H1 (cell line): Measurements from ENCODE around the gene ANAPC16. TPM values are rescaled to one million over a fixed set of nuclear protein-coding genes. Genes with fewer than 3 reads are reported as not detected.

ENCODE experiments used
- CTCF ChIA-PET: fragments of 300-600 bp; sonication (Branson Sonifier 250); formaldehyde crosslinking; loops from one replicate; lab custom pipeline; 2021; ENCODE audit not compliant: partially characterized antibody; lab: Charles Lee
- POLR2A ChIA-PET: fragments of 300-600 bp; sonication (Branson Sonifier 250); formaldehyde crosslinking; loops from one replicate; lab custom pipeline; 2021; ENCODE audit warnings: inconsistent platforms; ENCODE audit not compliant: partially characterized antibody; lab: Charles Lee
- DNase-seq, 2 experiments: peaks; one replicate each; pipeline versions ENCODE4 v3.0.0 to v3.0.0-alpha.2; 2010 to 2022; ENCODE audit warnings: low spot score in 2 of 2, low read depth in 1 of 2, mixed read lengths in 1 of 2
- FAIRE-seq: peaks from 2 replicates; lab custom pipeline; 2011; peaks lifted over from hg19 to GRCh38; lab: Jason Lieb, UNC
- H2AFZ ChIP-seq: 2 replicates; pipeline ENCODE4 v1.8.1; 2012; ENCODE audit warnings: low read length, inconsistent platforms
- H2AK5ac ChIP-seq: 2 replicates; pipeline ENCODE4 v1.6.1; 2013; ENCODE audit warnings: low read depth, low read length
- H2BK120ac ChIP-seq: replicated peaks from 2 replicates; pipeline ENCODE3; 2013; ENCODE audit warnings: low read depth, low read length, inconsistent platforms
- H2BK12ac ChIP-seq: 2 replicates; pipeline ENCODE4 v1.6.1; 2013; ENCODE audit warnings: low read depth, low read length
- H2BK15ac ChIP-seq: 2 replicates; pipeline ENCODE4 v1.6.1; 2013; ENCODE audit warnings: low read length
- H2BK20ac ChIP-seq: 2 replicates; pipeline ENCODE4 v1.6.1; 2013; ENCODE audit warnings: low read length
- H2BK5ac ChIP-seq: 2 replicates; pipeline ENCODE4 v1.6.1; 2013; ENCODE audit warnings: low read depth, low read length
- H3K14ac ChIP-seq: 2 replicates; pipeline ENCODE4 v1.6.1; 2013; ENCODE audit warnings: inconsistent platforms; ENCODE audit not compliant: insufficient read length
- H3K18ac ChIP-seq: 2 replicates; pipeline ENCODE4 v1.6.1; 2013; ENCODE audit warnings: low read length; ENCODE audit errors: extremely low read depth
- H3K23ac ChIP-seq: 2 replicates; pipeline ENCODE4 v1.6.1; 2013; ENCODE audit warnings: inconsistent platforms; ENCODE audit not compliant: insufficient read length
- H3K23me2 ChIP-seq: 2 replicates; pipeline ENCODE4 v1.6.1; 2013; ENCODE audit warnings: low read depth, low read length
- H3K27ac ChIP-seq: 2 replicates; pipeline ENCODE4 v1.6.1; 2011; ENCODE audit warnings: low read depth, low read length, inconsistent platforms
- H3K27me3 ChIP-seq, 4 experiments: replicated peaks in 1 of 4; 1 replicate in 1 of 4; 2 replicates in 3 of 4; pipeline versions ENCODE4 v1.6.1 to v1.8.1; 2011 to 2013; ENCODE audit warnings: low read length in 3 of 4, mild to moderate bottlenecking in 3 of 4, inconsistent platforms in 2 of 4, mixed read lengths in 2 of 4, moderate library complexity in 1 of 4; ENCODE audit not compliant: control insufficient read depth in 3 of 4, insufficient read depth in 3 of 4; ENCODE audit errors: extremely low read depth in 1 of 4
- H3K36me3 ChIP-seq, 4 experiments: 2 replicates each; pipeline versions ENCODE4 v1.6.1 to v1.8.1; 2011 to 2013; ENCODE audit warnings: mild to moderate bottlenecking in 4 of 4, low read length in 3 of 4, moderate library complexity in 2 of 4, control low read depth in 1 of 4, inconsistent platforms in 1 of 4; ENCODE audit not compliant: insufficient read depth in 4 of 4, control insufficient read depth in 2 of 4
- H3K4ac ChIP-seq: replicated peaks from 2 replicates; pipeline ENCODE3; 2013; ENCODE audit warnings: low read length, low read depth, mixed read lengths, inconsistent platforms; ENCODE audit not compliant: insufficient read length
- H3K4me1 ChIP-seq, 4 experiments: replicated peaks in 1 of 4; 1 replicate in 1 of 4; 2 replicates in 3 of 4; pipeline versions ENCODE4 v1.6.1 to v1.8.1; 2011 to 2013; ENCODE audit warnings: low read length in 3 of 4, inconsistent platforms in 2 of 4, mixed read lengths in 1 of 4; ENCODE audit not compliant: insufficient read depth in 4 of 4, control insufficient read depth in 3 of 4
- H3K4me2 ChIP-seq, 2 experiments: 2 replicates each; pipeline versions ENCODE4 v1.6.1 to v1.8.1; 2011 to 2013; ENCODE audit warnings: low read depth in 2 of 2, low read length in 2 of 2, control low read depth in 1 of 2, inconsistent platforms in 1 of 2, mild to moderate bottlenecking in 1 of 2; ENCODE audit not compliant: insufficient read depth in 1 of 2
- H3K4me3 ChIP-seq, 4 experiments: fragments of 200-600, 300-600 bp in 1 of 4; sonication (generic), shearing (Covaris generic), sonication (Bioruptor Twin) in 1 of 4; 2 replicates each; pipeline versions ENCODE4 v1.5.1 to v1.8.1; 2011 to 2016; ENCODE audit warnings: low read length in 4 of 4, low read depth in 3 of 4, control low read depth in 2 of 4, inconsistent platforms in 2 of 4, mild to moderate bottlenecking in 2 of 4, mixed read lengths in 1 of 4, moderate library complexity in 1 of 4; ENCODE audit not compliant: insufficient read depth in 2 of 4; ENCODE audit errors: extremely low read depth in 1 of 4
- H3K56ac ChIP-seq: replicated peaks from 2 replicates; pipeline ENCODE3; 2013; ENCODE audit warnings: low read depth, mild to moderate bottlenecking, mixed read lengths, low read length, inconsistent platforms; ENCODE audit not compliant: insufficient read length
- H3K79me1 ChIP-seq: 2 replicates; pipeline ENCODE4 v1.6.1; 2013; ENCODE audit warnings: low read depth, low read length, control low read depth
- H3K79me2 ChIP-seq, 2 experiments: 2 replicates each; pipeline versions ENCODE4 v1.6.1 to v1.8.1; 2012 to 2013; ENCODE audit warnings: low read length in 2 of 2, mild to moderate bottlenecking in 2 of 2, inconsistent platforms in 1 of 2; ENCODE audit not compliant: insufficient read depth in 2 of 2, control insufficient read depth in 1 of 2
- H3K9ac ChIP-seq, 4 experiments: replicated peaks in 1 of 4; 1 replicate in 1 of 4; 2 replicates in 3 of 4; pipeline versions ENCODE4 v1.6.1 to v1.8.1; 2011 to 2013; ENCODE audit warnings: low read depth in 3 of 4, low read length in 3 of 4, control low read depth in 2 of 4, mild to moderate bottlenecking in 2 of 4, moderate library complexity in 2 of 4, inconsistent platforms in 1 of 4; ENCODE audit errors: extremely low read depth in 1 of 4
- H3K9me3 ChIP-seq, 2 experiments: 2 replicates each; pipeline versions ENCODE4 v1.6.1 to v1.8.1; 2012 to 2013; ENCODE audit warnings: mild to moderate bottlenecking in 2 of 2, moderate library complexity in 2 of 2, control low read depth in 1 of 2, inconsistent platforms in 1 of 2, low read depth in 1 of 2, low read length in 1 of 2, mixed read lengths in 1 of 2; ENCODE audit not compliant: insufficient read depth in 2 of 2
- H4K20me1 ChIP-seq, 2 experiments: replicated peaks in 1 of 2; 2 replicates each; pipeline versions ENCODE3 to v1.8.1; 2011 to 2013; ENCODE audit warnings: inconsistent platforms in 2 of 2, low read length in 2 of 2, mild to moderate bottlenecking in 1 of 2; ENCODE audit not compliant: insufficient read depth in 2 of 2, control insufficient read depth in 1 of 2
- H4K5ac ChIP-seq: 2 replicates; pipeline ENCODE4 v1.6.1; 2013; ENCODE audit warnings: low read length, low read depth, mixed read lengths, inconsistent platforms; ENCODE audit not compliant: insufficient read length
- H4K8ac ChIP-seq: 2 replicates; pipeline ENCODE4 v1.8.0; 2013; ENCODE audit warnings: mild to moderate bottlenecking, moderate library complexity, low read length, inconsistent platforms; ENCODE audit not compliant: insufficient read depth; ENCODE audit errors: extremely low read depth
- H4K91ac ChIP-seq: replicated peaks from 2 replicates; pipeline ENCODE3; 2013; ENCODE audit warnings: low read length, mixed read lengths, inconsistent platforms; ENCODE audit not compliant: insufficient read length
- BACH1 ChIP-seq: IDR thresholded peaks from 2 replicates; pipeline ENCODE4 v1.6.1; 2012; ENCODE audit warnings: low read length, improper control_type of control experiment
- GABPA ChIP-seq: IDR thresholded peaks from 2 replicates; pipeline ENCODE4 v1.6.1; 2011; ENCODE audit warnings: mild to moderate bottlenecking, low read length, moderate library complexity, borderline replicate concordance; ENCODE audit not compliant: insufficient read depth
- GTF2F1 ChIP-seq: IDR thresholded peaks from 2 replicates; pipeline ENCODE4 v1.6.1; 2012; ENCODE audit warnings: low read depth, low read length, improper control_type of control experiment, borderline replicate concordance
- KDM4A ChIP-seq: IDR thresholded peaks from one replicate; pipeline ENCODE4 v1.7.1; 2012; ENCODE audit warnings: low read depth, mild to moderate bottlenecking, moderate library complexity, low read length, inconsistent platforms; ENCODE audit not compliant: severe bottlenecking
- MAFK ChIP-seq: IDR thresholded peaks from 2 replicates; pipeline ENCODE4 v1.6.1; 2012; ENCODE audit warnings: low read depth, mild to moderate bottlenecking, improper control_type of control experiment, low read length
- POLR2A ChIP-seq, 2 experiments: IDR thresholded peaks; 1 replicate in 1 of 2; 2 replicates in 1 of 2; pipeline ENCODE4 v1.6.1; 2011; ENCODE audit warnings: low read depth in 2 of 2, low read length in 2 of 2, mild to moderate bottlenecking in 2 of 2; ENCODE audit errors: control extremely low read depth in 1 of 2
- WGBS, 2 experiments: shearing (Covaris generic) in 1 of 2; methylation state at CpG; one replicate each; pipeline versions ENCODE4 v1.1.6 to v1.1.7; 2013 to 2015; ENCODE audit warnings: low lambda C conversion rate in 2 of 2, mixed read lengths in 2 of 2, inconsistent platforms in 1 of 2, low coverage in 1 of 2, missing lambda C conversion rate in 1 of 2; ENCODE audit not compliant: insufficient replicate concordance in 2 of 2, insufficient coverage in 1 of 2, insufficient read length in 1 of 2; ENCODE audit errors: extremely low coverage in 1 of 2, missing lambda C conversion rate in 1 of 2; 5-methylcytosine and 5-hydroxymethylcytosine counted together
- polyA plus RNA-seq, 7 experiments: library from polyadenylated mRNA; depleted of rRNA in 3 of 7; stranded (reverse) in 5 of 7; unstranded in 2 of 7; fragments of >200 nt in 5 of 7; fragments of 200-250 nt in 2 of 7; gene quantifications; 1 replicate in 5 of 7; 2 replicates in 1 of 7; 4 replicates in 1 of 7; pipeline versions ENCODE4 v1.2.1 to v1.2.3, GENCODE V29; 2011 to 2013; ENCODE audit warnings: missing spikeins in 2 of 7, mixed read lengths in 2 of 7
- total RNA-seq: library from RNA; stranded (reverse); fragmentation: NEBNext Ultra II Directional; extraction: Animal tissue kit (Norgen Biotek cat#: 25700); gene quantifications from 2 replicates; pipeline ENCODE4 v1.2.1, GENCODE V29; 2021

Gene ANAPC16
- total and polyA plus RNA-seq, 2 of the 8 experiments (the other 6 are each of a cell fraction or from before 2014, with no cell fraction given) = 53.1 to 57.4 TPM

- FAIRE-seq = no peak
Observed at GRCh38 chr10:72186258-72186981, 29.4 kb upstream of the ANAPC16 start.

More at GRCh38 chr10:72186258-72186981, 29.4 kb upstream of the ANAPC16 start:
- no peak overlapping the region for H3K4me3 ChIP-seq
- no peak for TF ChIP-seq GTF2F1
- no peak for TF ChIP-seq POLR2A (IDR thresholded peaks at IDR 0.05; ENCODE audit: control extremely low read depth in 1 of 2, low read depth in 2 of 2, low read length in 2 of 2)
- TF ChIP-seq GABPA = no peak
- no peak for TF ChIP-seq BACH1
- TF ChIP-seq MAFK = no peak
- TF ChIP-seq KDM4A = no peak
- H3K14ac ChIP-seq = no peak overlapping the region
- H4K20me1 ChIP-seq = no peaks in the 10 kb centered on the region
- no peak overlapping the region for H3K23ac ChIP-seq
- no peak overlapping the region for H2AK5ac ChIP-seq
- H4K8ac ChIP-seq = no peak overlapping the region
- H3K9me3 ChIP-seq = peaks cover 3% of the 10 kb centered on the region in 2 experiments; a peak in 2 of 4 replicates
- H3K79me1 ChIP-seq = no peaks in the 10 kb centered on the region
- H2BK120ac ChIP-seq = no peak overlapping the region
- H2AFZ ChIP-seq = no peak overlapping the region
- H3K9ac ChIP-seq = no peak overlapping the region
- no peaks in the 10 kb centered on the region for H3K79me2 ChIP-seq
- no peak overlapping the region for H3K4ac ChIP-seq
- no peak overlapping the region for H4K5ac ChIP-seq
- ChIA-PET POLR2A (interaction anchor here (0.6 to 1.0 kb wide), 3 partner anchors 9 to 127 kb away, joined by 3 to 5 read pairs (median 4); no protein-coding TSS in a partner anchor), CTCF (no interaction called here)
- H3K27ac ChIP-seq = no peak overlapping the region
- H3K36me3 ChIP-seq = peaks cover 0 to 6% (median 2%) of the 10 kb centered on the region in 4 experiments; a peak in 3 of 8 replicates
- WGBS, 2 experiments = 95% methylated on average over 6 of the region's 7 CpGs; no CpG with 5 or more reads in 1 of the 2 experiments
- H3K27me3 ChIP-seq = no peaks in the 10 kb centered on the region
- no peak overlapping the region for H3K56ac ChIP-seq
- H2BK20ac ChIP-seq = no peak overlapping the region
- H2BK5ac ChIP-seq = no peak overlapping the region
- DNase-seq = no peak
- H3K4me2 ChIP-seq = no peak overlapping the region
- H3K4me1 ChIP-seq = no peaks in the 10 kb centered on the region
- no peak overlapping the region for H3K18ac ChIP-seq
- H4K91ac ChIP-seq = no peak overlapping the region
- no peak overlapping the region for H2BK12ac ChIP-seq
- no peaks in the 10 kb centered on the region for H3K23me2 ChIP-seq
- H2BK15ac ChIP-seq = no peak overlapping the region
